Measurements from ENCODE around the gene CCDC146. TPM values are rescaled to one million over a fixed set of nuclear protein-coding genes. Genes with fewer than 3 reads are reported as not detected.

CCDC146 gene
- polyA plus RNA-seq, 1 donor from 2014 or later = 13.0 TPM

DNA sequence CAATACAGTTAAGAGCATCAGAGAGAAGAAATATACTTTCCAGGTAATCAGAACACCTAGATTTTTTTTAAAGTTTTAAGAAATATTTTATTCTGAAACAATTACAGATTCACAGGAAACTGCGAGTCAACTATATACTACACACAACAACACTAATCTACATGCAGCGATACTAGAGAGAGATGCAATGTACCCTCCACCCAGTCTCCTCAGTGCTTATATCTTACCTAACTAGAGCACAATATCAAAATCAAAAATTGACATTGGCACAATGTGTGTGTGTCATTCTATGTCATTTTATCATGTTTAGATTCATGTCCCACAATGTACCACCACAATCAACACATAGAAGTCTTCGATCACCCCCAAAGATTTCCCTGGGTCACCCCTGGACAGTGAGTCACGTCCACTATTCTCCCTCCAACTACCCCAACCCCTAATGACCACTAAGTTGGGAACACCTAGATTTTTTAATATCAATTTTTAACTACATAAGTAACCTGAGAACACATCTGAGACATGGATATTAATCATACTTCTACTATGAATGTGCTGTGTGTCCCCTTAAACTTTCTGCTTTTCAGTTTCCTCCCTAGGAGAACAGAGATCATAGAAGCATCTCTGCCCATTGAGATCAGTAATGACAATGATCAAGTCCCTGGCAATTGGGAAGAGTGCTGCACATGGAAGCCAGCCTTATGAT is 207.2 kb downstream of the CCDC146 start:
- H3K36me3 ChIP-seq (ENCODE audit: insufficient read depth, low read length) = no peaks in the 10 kb centered on the region
- no peaks in the 10 kb centered on the region for H3K79me2 ChIP-seq (replicated peaks; ENCODE audit: insufficient read depth, low read length)
- no peaks in the 10 kb centered on the region for H3K9me3 ChIP-seq (ENCODE audit: low read length)
- H4K20me1 ChIP-seq (ENCODE audit: insufficient read depth) = no peaks in the 10 kb centered on the region
- no peak overlapping the region for H3K9ac ChIP-seq (ENCODE audit: low read length)
- H3K4me2 ChIP-seq (ENCODE audit: low read length) = no peak overlapping the region
- TF ChIP-seq MXI1 (conservative IDR thresholded peaks at IDR 0.05; ENCODE audit: poor library complexity, severe bottlenecking) (no peak), EZH2 (IDR thresholded peaks at IDR 0.05; ENCODE audit: borderline replicate concordance, insufficient read depth, low read length, poor library complexity, severe bottlenecking) (no peak), POLR2AphosphoS5 (IDR thresholded peaks at IDR 0.05) (no peak), SMC3 (conservative IDR thresholded peaks at IDR 0.05; ENCODE audit: poor library complexity) (no peak)
- TF ChIP-seq, protein P1, sequence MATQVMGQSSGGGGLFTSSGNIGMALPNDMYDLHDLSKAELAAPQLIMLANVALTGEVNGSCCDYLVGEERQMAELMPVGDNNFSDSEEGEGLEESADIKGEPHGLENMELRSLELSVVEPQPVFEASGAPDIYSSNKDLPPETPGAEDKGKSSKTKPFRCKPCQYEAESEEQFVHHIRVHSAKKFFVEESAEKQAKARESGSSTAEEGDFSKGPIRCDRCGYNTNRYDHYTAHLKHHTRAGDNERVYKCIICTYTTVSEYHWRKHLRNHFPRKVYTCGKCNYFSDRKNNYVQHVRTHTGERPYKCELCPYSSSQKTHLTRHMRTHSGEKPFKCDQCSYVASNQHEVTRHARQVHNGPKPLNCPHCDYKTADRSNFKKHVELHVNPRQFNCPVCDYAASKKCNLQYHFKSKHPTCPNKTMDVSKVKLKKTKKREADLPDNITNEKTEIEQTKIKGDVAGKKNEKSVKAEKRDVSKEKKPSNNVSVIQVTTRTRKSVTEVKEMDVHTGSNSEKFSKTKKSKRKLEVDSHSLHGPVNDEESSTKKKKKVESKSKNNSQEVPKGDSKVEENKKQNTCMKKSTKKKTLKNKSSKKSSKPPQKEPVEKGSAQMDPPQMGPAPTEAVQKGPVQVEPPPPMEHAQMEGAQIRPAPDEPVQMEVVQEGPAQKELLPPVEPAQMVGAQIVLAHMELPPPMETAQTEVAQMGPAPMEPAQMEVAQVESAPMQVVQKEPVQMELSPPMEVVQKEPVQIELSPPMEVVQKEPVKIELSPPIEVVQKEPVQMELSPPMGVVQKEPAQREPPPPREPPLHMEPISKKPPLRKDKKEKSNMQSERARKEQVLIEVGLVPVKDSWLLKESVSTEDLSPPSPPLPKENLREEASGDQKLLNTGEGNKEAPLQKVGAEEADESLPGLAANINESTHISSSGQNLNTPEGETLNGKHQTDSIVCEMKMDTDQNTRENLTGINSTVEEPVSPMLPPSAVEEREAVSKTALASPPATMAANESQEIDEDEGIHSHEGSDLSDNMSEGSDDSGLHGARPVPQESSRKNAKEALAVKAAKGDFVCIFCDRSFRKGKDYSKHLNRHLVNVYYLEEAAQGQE (IDR thresholded peaks at IDR 0.05; ENCODE audit: borderline replicate concordance) = no peak
- TF ChIP-seq, protein P2, sequence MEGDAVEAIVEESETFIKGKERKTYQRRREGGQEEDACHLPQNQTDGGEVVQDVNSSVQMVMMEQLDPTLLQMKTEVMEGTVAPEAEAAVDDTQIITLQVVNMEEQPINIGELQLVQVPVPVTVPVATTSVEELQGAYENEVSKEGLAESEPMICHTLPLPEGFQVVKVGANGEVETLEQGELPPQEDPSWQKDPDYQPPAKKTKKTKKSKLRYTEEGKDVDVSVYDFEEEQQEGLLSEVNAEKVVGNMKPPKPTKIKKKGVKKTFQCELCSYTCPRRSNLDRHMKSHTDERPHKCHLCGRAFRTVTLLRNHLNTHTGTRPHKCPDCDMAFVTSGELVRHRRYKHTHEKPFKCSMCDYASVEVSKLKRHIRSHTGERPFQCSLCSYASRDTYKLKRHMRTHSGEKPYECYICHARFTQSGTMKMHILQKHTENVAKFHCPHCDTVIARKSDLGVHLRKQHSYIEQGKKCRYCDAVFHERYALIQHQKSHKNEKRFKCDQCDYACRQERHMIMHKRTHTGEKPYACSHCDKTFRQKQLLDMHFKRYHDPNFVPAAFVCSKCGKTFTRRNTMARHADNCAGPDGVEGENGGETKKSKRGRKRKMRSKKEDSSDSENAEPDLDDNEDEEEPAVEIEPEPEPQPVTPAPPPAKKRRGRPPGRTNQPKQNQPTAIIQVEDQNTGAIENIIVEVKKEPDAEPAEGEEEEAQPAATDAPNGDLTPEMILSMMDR (IDR thresholded peaks at IDR 0.05; ENCODE audit: poor library complexity, severe bottlenecking) = no peak
- H3K4me3 ChIP-seq (ENCODE audit: low read length) = no peak overlapping the region
- no peaks in the 10 kb centered on the region for H3K27me3 ChIP-seq (ENCODE audit: insufficient read depth, low read depth, low read length)
- no peak overlapping the region for H2AFZ ChIP-seq (ENCODE audit: low read depth, low read length)
- no peak overlapping the region for H3K27ac ChIP-seq (ENCODE audit: low read length)
- no peaks in the 10 kb centered on the region for H3K9me2 ChIP-seq (ENCODE audit: insufficient read depth, low read length)
- H3F3A ChIP-seq (ENCODE audit: insufficient read depth, low read length, poor library complexity, severe bottlenecking) = no peaks in the 10 kb centered on the region

DNA sequence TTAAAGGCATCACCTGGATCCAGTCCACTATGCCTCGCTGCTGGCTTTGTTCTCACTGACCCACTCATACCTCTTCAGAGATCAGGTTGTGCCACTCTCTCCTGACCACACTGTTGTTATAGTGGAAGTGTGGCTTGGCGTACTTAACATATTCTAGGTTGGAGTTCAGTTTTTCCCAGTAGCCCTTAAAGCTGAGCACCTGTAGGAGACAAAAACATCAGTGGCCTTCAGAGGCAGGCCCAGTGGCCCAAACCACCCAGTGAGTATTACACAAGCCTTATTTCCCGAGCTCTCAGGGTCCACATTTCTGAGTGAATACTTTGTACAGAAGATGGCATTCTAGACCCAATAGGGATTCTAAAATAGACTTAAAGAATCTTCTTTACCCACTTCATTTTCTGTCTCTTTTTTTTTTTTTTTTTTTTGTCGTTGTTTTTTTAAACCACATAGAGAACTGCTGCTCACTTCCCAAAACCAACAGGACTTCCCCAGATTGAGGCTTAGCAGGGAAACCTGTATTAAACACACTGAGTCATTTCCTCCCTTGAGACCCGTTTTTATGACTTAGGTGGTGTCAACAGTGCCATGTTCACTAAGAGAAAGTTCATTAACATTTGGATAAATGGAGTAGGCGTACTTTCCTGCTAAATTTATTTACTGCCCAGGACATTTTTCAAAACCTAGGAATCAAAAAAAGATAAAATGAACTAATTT is 207.9 kb downstream of the CCDC146 start:
- Histone ChIP-seq H3K4me2 (ENCODE audit: low read length) (no peak overlapping the region), H3K9me2 (ENCODE audit: insufficient read depth, low read length) (no peaks in the 10 kb centered on the region), H3K36me3 (ENCODE audit: insufficient read depth, low read length) (no peaks in the 10 kb centered on the region), H3K9ac (ENCODE audit: low read length) (no peak overlapping the region), H3K27ac (ENCODE audit: low read length) (no peak overlapping the region), H3K9me3 (ENCODE audit: low read length) (no peaks in the 10 kb centered on the region), H4K20me1 (ENCODE audit: insufficient read depth) (no peaks in the 10 kb centered on the region), H2AFZ (ENCODE audit: low read depth, low read length) (no peak overlapping the region), H3F3A (ENCODE audit: insufficient read depth, low read length, poor library complexity, severe bottlenecking) (no peaks in the 10 kb centered on the region), H3K27me3 (ENCODE audit: insufficient read depth, low read depth, low read length) (no peaks in the 10 kb centered on the region), H3K4me3 (ENCODE audit: low read length) (no peak overlapping the region), H3K79me2 (replicated peaks; ENCODE audit: insufficient read depth, low read length) (no peaks in the 10 kb centered on the region)
- TF ChIP-seq POLR2AphosphoS5 (IDR thresholded peaks at IDR 0.05) (no peak), RAD21 (conservative IDR thresholded peaks at IDR 0.05) (no peak), EP300 (conservative IDR thresholded peaks at IDR 0.05; ENCODE audit: poor library complexity, severe bottlenecking) (no peak), MXI1 (conservative IDR thresholded peaks at IDR 0.05; ENCODE audit: poor library complexity, severe bottlenecking) (no peak), SMC3 (conservative IDR thresholded peaks at IDR 0.05; ENCODE audit: poor library complexity) (no peak), EZH2 (IDR thresholded peaks at IDR 0.05; ENCODE audit: borderline replicate concordance, insufficient read depth, low read length, poor library complexity, severe bottlenecking) (no peak), TAF1 (IDR thresholded peaks at IDR 0.05; ENCODE audit: low read depth) (no peak)
- TF ChIP-seq, protein P2 (IDR thresholded peaks at IDR 0.05; ENCODE audit: poor library complexity, severe bottlenecking) = no peak
- TF ChIP-seq, protein P1 (IDR thresholded peaks at IDR 0.05; ENCODE audit: borderline replicate concordance) = no peak

Data from neural cell (in vitro differentiated cells).